ENCODE measurements around the gene PPFIBP2. TPM values are rescaled to one million over a fixed set of nuclear protein-coding genes. Genes with fewer than 3 reads are reported as not detected.

PPFIBP2 gene
- total RNA-seq, 1 donor from 2014 or later = 8.7 TPM

DNA sequence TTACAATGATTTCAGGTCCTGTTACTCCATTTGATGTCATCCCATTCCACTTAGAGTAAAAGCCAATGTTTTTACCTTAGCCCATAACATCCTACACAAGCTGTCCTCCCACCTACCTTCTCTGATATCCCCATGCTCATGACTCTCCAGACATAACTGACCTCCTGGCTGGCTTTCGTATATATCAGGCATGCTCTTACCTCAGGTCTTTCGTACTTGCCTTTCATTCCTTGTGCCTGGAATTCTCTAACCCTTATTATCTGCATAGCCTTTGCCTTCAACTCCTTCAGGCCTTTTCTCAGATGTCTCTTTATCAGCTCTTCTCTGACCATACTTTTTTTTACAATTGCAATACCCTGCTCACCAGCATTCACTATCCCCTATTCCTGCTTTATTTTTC, 169.8 kb downstream of the PPFIBP2 start:
- Mint-ChIP-seq H3K4me1 (peaks cover 2% of the 10 kb centered on the region), H3K9me3 (peaks cover 2% of the 10 kb centered on the region), H3K27ac (no peak overlapping the region), H3K4me3 (no peak overlapping the region), H3K27me3 (ENCODE audit: insufficient read depth, low read depth) (peaks cover 6% of the 10 kb centered on the region), H3K36me3 (no peaks in the 10 kb centered on the region)
- H3K27ac ChIP-seq = no peak overlapping the region
- no peaks in the 10 kb centered on the region for H3K27me3 ChIP-seq
- H3K9ac ChIP-seq = no peak overlapping the region
- H4K20me1 ChIP-seq (ENCODE audit: low read depth) = no peaks in the 10 kb centered on the region
- TF ChIP-seq EZH2 (IDR thresholded peaks at IDR 0.05) (no peak), CTCF (IDR thresholded peaks at IDR 0.05) (no peak), EZH2phosphoT487 (IDR thresholded peaks at IDR 0.05) (no peak)
- H3K9me3 ChIP-seq (ENCODE audit: low read depth) = no peaks in the 10 kb centered on the region
- H3K36me3 ChIP-seq = no peaks in the 10 kb centered on the region
- H3K4me3 ChIP-seq = no peak overlapping the region
- H3F3A ChIP-seq (ENCODE audit: low read depth) = peaks cover 4% of the 10 kb centered on the region
- DNase-seq (ENCODE audit: low spot score) = no peak
- H3K4me2 ChIP-seq = no peak overlapping the region
- no peaks in the 10 kb centered on the region for H3K79me2 ChIP-seq (ENCODE audit: low read depth)
- peaks cover 7% of the 10 kb centered on the region for H3K4me1 ChIP-seq
- H2AFZ ChIP-seq (replicated peaks) = no peak overlapping the region

DNA sequence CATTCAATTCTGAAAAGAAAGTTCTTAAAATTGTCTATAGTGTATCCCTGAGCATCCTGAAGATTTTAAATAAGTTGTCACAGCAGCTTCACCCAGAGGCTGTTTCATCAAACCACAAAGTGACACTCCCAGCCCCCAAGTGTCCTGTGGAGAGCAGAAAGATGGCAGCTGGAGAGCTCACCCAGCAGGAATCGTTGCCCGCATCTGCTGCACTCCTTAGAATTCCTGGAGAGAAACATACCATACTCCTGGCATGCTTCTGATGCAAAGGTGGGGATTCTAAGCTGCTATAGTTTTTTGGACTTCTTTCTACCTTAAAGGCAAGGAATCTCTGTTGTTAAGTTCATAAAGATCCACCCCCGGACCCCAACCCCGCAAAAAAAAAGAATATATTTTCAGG, 173.0 kb downstream of the PPFIBP2 start:
- Histone ChIP-seq H3F3A (ENCODE audit: low read depth) (peaks cover 4% of the 10 kb centered on the region), H3K27me3 (no peaks in the 10 kb centered on the region), H3K79me2 (ENCODE audit: low read depth) (no peaks in the 10 kb centered on the region), H4K20me1 (ENCODE audit: low read depth) (no peaks in the 10 kb centered on the region), H3K4me2 (no peak overlapping the region), H3K4me1 (peaks cover 7% of the 10 kb centered on the region), H2AFZ (replicated peaks) (no peak overlapping the region), H3K4me3 (no peak overlapping the region), H3K9me3 (ENCODE audit: low read depth) (no peaks in the 10 kb centered on the region), H3K9ac (no peak overlapping the region), H3K27ac (no peak overlapping the region), H3K36me3 (no peaks in the 10 kb centered on the region)
- Mint-ChIP-seq H3K4me1 (no peaks in the 10 kb centered on the region), H3K27me3 (ENCODE audit: insufficient read depth, low read depth) (peaks cover 4% of the 10 kb centered on the region), H3K36me3 (no peaks in the 10 kb centered on the region), H3K9me3 (no peaks in the 10 kb centered on the region), H3K27ac (no peak overlapping the region), H3K4me3 (no peak overlapping the region)
- no peak for DNase-seq (ENCODE audit: low spot score)
- no peak for TF ChIP-seq EZH2 (IDR thresholded peaks at IDR 0.05)
- no peak for TF ChIP-seq CTCF (IDR thresholded peaks at IDR 0.05)
- no peak for TF ChIP-seq EZH2phosphoT487 (IDR thresholded peaks at IDR 0.05)

DNA sequence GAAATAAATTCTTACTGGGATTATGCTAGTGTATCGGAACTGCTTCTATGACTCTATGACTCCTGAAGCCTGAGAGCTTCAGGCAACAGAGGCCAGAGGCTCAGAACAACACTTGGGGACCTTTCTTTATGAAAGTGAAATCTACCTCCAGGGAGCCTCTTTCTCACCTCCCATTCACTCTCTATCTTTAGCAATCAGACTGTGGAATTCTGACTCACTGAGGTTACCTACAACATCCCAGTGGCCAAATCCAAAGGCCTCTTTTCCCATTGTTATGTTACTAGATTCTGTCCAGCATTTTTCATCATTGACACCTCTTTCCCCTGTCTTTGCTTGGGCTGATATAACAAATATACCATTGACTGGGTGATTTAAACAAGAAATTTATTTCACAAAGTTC, 173.6 kb downstream of the PPFIBP2 start:
- DNase-seq (ENCODE audit: low spot score) = no peak
- Mint-ChIP-seq H3K36me3 (no peaks in the 10 kb centered on the region), H3K27ac (no peak overlapping the region), H3K4me3 (no peak overlapping the region), H3K9me3 (no peaks in the 10 kb centered on the region), H3K4me1 (no peaks in the 10 kb centered on the region), H3K27me3 (ENCODE audit: insufficient read depth, low read depth) (peaks cover 4% of the 10 kb centered on the region)
- no peaks in the 10 kb centered on the region for H3K79me2 ChIP-seq (ENCODE audit: low read depth)
- no peak overlapping the region for H3K4me3 ChIP-seq
- H3F3A ChIP-seq (ENCODE audit: low read depth) = peaks cover 4% of the 10 kb centered on the region
- no peaks in the 10 kb centered on the region for H3K36me3 ChIP-seq
- H3K27me3 ChIP-seq = no peaks in the 10 kb centered on the region
- no peaks in the 10 kb centered on the region for H3K9me3 ChIP-seq (ENCODE audit: low read depth)
- H4K20me1 ChIP-seq (ENCODE audit: low read depth) = no peaks in the 10 kb centered on the region
- peaks cover 7% of the 10 kb centered on the region for H3K4me1 ChIP-seq
- no peak overlapping the region for H3K9ac ChIP-seq
- H3K4me2 ChIP-seq = no peak overlapping the region
- TF ChIP-seq EZH2 (IDR thresholded peaks at IDR 0.05) (no peak), EZH2phosphoT487 (IDR thresholded peaks at IDR 0.05) (no peak), CTCF (IDR thresholded peaks at IDR 0.05) (no peak)
- no peak overlapping the region for H2AFZ ChIP-seq (replicated peaks)
- H3K27ac ChIP-seq = no peak overlapping the region

Data from neural progenitor cell (in vitro differentiated cells).